ENCODE measurements around the gene PRSS56. TPM values are rescaled to one million over a fixed set of nuclear protein-coding genes. Genes with fewer than 3 reads are reported as not detected.

Gene PRSS56
- total and polyA plus RNA-seq, 2 of the 13 experiments (the other 11 are each of a cell fraction or from before 2014, with no cell fraction given) = not detected

DNA sequence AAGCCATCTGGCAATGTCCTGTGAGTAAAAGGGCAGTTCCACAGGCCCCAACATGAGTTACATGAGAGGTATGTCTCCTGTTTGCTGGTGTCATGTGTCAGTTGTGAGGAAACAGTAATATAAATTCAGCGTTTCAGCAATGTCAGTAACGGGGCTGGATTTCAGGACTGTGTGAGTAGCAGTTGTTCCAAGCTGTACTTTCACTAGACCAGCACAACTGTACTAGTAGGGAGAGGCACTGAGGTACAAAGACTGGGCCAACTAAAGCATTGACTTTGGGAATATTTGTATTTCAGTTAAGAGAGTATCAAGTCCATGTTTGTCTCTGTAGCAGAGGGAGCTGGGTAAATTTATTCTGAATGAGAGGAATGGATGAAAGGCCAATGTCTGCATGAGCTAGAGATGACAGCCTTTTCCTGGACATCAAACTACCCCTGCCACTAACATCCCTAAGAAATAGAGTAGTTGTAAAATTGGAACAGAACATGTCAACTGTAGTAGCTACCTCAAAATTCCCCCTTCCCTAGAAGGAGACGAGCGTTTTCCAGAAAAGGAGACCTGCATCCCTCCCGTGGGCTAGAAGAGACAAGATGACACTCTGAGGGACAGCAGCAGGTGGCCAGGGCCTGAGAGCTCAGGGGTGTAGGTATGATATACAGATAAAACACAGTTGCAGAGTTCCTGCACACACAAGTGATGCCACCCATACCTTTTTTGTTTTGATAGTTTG lies 54.7 kb downstream of the PRSS56 start (continued):
- TF ChIP-seq, protein P1, sequence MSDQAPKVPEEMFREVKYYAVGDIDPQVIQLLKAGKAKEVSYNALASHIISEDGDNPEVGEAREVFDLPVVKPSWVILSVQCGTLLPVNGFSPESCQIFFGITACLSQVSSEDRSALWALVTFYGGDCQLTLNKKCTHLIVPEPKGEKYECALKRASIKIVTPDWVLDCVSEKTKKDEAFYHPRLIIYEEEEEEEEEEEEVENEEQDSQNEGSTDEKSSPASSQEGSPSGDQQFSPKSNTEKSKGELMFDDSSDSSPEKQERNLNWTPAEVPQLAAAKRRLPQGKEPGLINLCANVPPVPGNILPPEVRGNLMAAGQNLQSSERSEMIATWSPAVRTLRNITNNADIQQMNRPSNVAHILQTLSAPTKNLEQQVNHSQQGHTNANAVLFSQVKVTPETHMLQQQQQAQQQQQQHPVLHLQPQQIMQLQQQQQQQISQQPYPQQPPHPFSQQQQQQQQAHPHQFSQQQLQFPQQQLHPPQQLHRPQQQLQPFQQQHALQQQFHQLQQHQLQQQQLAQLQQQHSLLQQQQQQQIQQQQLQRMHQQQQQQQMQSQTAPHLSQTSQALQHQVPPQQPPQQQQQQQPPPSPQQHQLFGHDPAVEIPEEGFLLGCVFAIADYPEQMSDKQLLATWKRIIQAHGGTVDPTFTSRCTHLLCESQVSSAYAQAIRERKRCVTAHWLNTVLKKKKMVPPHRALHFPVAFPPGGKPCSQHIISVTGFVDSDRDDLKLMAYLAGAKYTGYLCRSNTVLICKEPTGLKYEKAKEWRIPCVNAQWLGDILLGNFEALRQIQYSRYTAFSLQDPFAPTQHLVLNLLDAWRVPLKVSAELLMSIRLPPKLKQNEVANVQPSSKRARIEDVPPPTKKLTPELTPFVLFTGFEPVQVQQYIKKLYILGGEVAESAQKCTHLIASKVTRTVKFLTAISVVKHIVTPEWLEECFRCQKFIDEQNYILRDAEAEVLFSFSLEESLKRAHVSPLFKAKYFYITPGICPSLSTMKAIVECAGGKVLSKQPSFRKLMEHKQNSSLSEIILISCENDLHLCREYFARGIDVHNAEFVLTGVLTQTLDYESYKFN (CRISPR knock-in tag; conservative IDR thresholded peaks at IDR 0.05) = peak; percentile 88
- peak in 1 of 2 experiments; percentile 57; a peak in 1 of 4 replicates for TF ChIP-seq EP300 (IDR thresholded peaks at IDR 0.05; ENCODE audit: low read depth in 2 of 2, low read length in 2 of 2)
- TF ChIP-seq EP300 (CRISPR knock-in tag; IDR thresholded peaks at IDR 0.05; ENCODE audit: borderline replicate concordance) = no peak
- TF ChIP-seq SIN3A (IDR thresholded peaks at IDR 0.05; ENCODE audit: borderline replicate concordance, low read depth, low read length) = no peak
- TF ChIP-seq, protein P2, sequence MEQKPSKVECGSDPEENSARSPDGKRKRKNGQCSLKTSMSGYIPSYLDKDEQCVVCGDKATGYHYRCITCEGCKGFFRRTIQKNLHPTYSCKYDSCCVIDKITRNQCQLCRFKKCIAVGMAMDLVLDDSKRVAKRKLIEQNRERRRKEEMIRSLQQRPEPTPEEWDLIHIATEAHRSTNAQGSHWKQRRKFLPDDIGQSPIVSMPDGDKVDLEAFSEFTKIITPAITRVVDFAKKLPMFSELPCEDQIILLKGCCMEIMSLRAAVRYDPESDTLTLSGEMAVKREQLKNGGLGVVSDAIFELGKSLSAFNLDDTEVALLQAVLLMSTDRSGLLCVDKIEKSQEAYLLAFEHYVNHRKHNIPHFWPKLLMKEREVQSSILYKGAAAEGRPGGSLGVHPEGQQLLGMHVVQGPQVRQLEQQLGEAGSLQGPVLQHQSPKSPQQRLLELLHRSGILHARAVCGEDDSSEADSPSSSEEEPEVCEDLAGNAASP (CRISPR knock-in tag; IDR thresholded peaks at IDR 0.05; ENCODE audit: borderline replicate concordance) = no peak
- TF ChIP-seq ZNF264 (CRISPR knock-in tag; IDR thresholded peaks at IDR 0.05) = 0 out of 2 replicates have a peak, but pooled peaks have one; percentile 43
- TF ChIP-seq TEAD3 (CRISPR knock-in tag; optimal IDR thresholded peaks at IDR 0.05; ENCODE audit: borderline replicate concordance) = peak; percentile 50
- no peak for TF ChIP-seq LCORL (IDR thresholded peaks at IDR 0.05)
- TF ChIP-seq LCORL (CRISPR knock-in tag; IDR thresholded peaks at IDR 0.05) = peak; percentile 83; the same call in 1 of the 2 replicates
- TF ChIP-seq, protein P3, sequence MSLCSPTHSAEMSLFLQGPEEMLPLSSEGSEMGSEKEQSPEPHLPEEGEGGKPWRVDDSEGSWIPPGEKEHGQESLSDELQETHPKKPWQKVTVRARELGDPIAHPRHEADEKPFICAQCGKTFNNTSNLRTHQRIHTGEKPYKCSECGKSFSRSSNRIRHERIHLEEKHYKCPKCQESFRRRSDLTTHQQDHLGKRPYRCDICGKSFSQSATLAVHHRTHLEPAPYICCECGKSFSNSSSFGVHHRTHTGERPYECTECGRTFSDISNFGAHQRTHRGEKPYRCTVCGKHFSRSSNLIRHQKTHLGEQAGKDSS (CRISPR knock-in tag; IDR thresholded peaks at IDR 0.05; ENCODE audit: borderline replicate concordance, low read depth) = no peak
- TF ChIP-seq HHEX (CRISPR knock-in tag; IDR thresholded peaks at IDR 0.05) = no peak
- TF ChIP-seq ZNF557 (CRISPR knock-in tag; IDR thresholded peaks at IDR 0.05) = 0 out of 2 replicates have a peak, but pooled peaks have one; percentile 22
- no peak for TF ChIP-seq ZFP37 (CRISPR knock-in tag; IDR thresholded peaks at IDR 0.05; ENCODE audit: borderline replicate concordance)
- no peak for TF ChIP-seq ZNF260 (CRISPR knock-in tag; IDR thresholded peaks at IDR 0.05; ENCODE audit: borderline replicate concordance, low read depth)
- TF ChIP-seq, protein P4, sequence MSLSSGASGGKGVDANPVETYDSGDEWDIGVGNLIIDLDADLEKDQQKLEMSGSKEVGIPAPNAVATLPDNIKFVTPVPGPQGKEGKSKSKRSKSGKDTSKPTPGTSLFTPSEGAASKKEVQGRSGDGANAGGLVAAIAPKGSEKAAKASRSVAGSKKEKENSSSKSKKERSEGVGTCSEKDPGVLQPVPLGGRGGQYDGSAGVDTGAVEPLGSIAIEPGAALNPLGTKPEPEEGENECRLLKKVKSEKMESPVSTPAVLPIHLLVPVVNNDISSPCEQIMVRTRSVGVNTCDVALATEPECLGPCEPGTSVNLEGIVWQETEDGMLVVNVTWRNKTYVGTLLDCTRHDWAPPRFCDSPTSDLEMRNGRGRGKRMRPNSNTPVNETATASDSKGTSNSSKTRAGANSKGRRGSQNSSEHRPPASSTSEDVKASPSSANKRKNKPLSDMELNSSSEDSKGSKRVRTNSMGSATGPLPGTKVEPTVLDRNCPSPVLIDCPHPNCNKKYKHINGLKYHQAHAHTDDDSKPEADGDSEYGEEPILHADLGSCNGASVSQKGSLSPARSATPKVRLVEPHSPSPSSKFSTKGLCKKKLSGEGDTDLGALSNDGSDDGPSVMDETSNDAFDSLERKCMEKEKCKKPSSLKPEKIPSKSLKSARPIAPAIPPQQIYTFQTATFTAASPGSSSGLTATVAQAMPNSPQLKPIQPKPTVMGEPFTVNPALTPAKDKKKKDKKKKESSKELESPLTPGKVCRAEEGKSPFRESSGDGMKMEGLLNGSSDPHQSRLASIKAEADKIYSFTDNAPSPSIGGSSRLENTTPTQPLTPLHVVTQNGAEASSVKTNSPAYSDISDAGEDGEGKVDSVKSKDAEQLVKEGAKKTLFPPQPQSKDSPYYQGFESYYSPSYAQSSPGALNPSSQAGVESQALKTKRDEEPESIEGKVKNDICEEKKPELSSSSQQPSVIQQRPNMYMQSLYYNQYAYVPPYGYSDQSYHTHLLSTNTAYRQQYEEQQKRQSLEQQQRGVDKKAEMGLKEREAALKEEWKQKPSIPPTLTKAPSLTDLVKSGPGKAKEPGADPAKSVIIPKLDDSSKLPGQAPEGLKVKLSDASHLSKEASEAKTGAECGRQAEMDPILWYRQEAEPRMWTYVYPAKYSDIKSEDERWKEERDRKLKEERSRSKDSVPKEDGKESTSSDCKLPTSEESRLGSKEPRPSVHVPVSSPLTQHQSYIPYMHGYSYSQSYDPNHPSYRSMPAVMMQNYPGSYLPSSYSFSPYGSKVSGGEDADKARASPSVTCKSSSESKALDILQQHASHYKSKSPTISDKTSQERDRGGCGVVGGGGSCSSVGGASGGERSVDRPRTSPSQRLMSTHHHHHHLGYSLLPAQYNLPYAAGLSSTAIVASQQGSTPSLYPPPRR (CRISPR knock-in tag; IDR thresholded peaks at IDR 0.05; ENCODE audit: borderline replicate concordance) = no peak
- TF ChIP-seq RAD51 (IDR thresholded peaks at IDR 0.05; ENCODE audit: borderline replicate concordance) = no peak
- no peak for TF ChIP-seq ZNF432 (CRISPR knock-in tag; IDR thresholded peaks at IDR 0.05; ENCODE audit: borderline replicate concordance)

Data from HepG2 (cell line).